Osteocyte (in vitro differentiated cells): Measurements from ENCODE around the gene MYDGF. TPM values are rescaled to one million over a fixed set of nuclear protein-coding genes. Genes with fewer than 3 reads are reported as not detected.
"Not testable (repeated sequence)": the region's sequence is repeated elsewhere in the genome, so short reads cannot be mapped to it uniquely, and the experiment has no call there.

ENCODE experiments used
- DNase-seq: peaks from one replicate; pipeline ENCODE4 v3.0.0; 2021; ENCODE audit warnings: mixed read lengths; ENCODE audit not compliant: unreplicated experiment; ENCODE audit errors: extremely low spot score
- H3K27ac Mint-ChIP-seq: one replicate; pipeline ENCODE4 v1.8.0; 2021; ENCODE audit warnings: mild to moderate bottlenecking, mixed read lengths; ENCODE audit not compliant: unreplicated experiment
- H3K27me3 Mint-ChIP-seq: one replicate; pipeline ENCODE4 v1.8.0; 2021; ENCODE audit warnings: mixed read lengths; ENCODE audit not compliant: unreplicated experiment
- H3K36me3 Mint-ChIP-seq: one replicate; pipeline ENCODE4 v1.8.0; 2021; ENCODE audit warnings: mixed read lengths; ENCODE audit not compliant: unreplicated experiment
- H3K4me1 Mint-ChIP-seq: one replicate; pipeline ENCODE4 v1.8.0; 2021; ENCODE audit warnings: mixed read lengths; ENCODE audit not compliant: unreplicated experiment
- H3K4me3 Mint-ChIP-seq: one replicate; pipeline ENCODE4 v1.8.0; 2021; ENCODE audit warnings: mild to moderate bottlenecking, moderate library complexity, mixed read lengths; ENCODE audit not compliant: unreplicated experiment
- H3K9me3 Mint-ChIP-seq: one replicate; pipeline ENCODE4 v1.8.0; 2021; ENCODE audit warnings: mixed read lengths; ENCODE audit not compliant: unreplicated experiment
- total RNA-seq: library from RNA; stranded (reverse); gene quantifications from 2 replicates; pipeline ENCODE4 v1.2.1, GENCODE V29; 2021
- TF ChIP-seq, protein P1 (sequence below): fragments of 200-600 bp; sonication (generic); IDR thresholded peaks from 2 replicates; pipeline ENCODE4 v1.5.0; 2021; ENCODE audit warnings: antibody characterized with exemption, mild to moderate bottlenecking, moderate library complexity

The MYDGF gene
- total RNA-seq, 1 donor from 2014 or later, result 103 TPM

DNA sequence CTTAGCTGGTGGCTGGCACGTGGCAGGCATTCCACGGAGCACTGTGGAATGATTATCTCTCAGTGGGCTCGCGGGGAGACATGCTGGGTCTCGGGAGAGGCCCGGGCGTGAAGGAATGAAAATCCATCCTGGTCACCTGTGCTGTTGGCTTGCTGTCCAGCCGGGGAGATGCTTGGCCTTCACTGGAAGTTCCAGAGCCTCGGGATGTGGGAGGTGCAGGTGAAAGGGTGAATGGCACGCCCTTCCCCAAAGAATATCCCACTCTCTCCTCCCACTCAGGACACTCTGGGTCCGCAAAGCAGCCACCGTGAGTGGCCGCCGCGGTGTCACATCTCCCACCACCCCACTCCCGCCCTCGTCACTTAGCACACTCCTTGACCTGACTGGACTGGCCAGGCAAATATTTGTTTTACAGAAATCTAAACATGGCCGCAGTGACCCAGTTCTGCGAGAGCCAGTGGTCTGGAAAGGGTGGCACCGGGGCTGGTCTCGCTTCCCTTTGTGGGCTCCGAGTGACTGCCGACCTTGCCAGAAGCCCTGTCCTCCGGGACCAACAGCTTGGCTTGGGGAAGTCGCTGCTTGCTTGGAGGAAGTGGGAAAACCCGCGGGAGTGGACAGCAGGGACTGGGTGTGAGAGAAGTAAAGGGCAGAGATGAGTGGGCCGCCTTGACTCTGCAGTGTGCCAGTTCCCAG is 45.5 kb upstream of the MYDGF start:
- DNase-seq, result no peak
- Mint-ChIP-seq H3K4me1 (peaks cover 60% of the 10 kb centered on the region), H3K36me3 (peaks cover 21% of the 10 kb centered on the region), H3K4me3 (no peak overlapping the region), H3K27me3 (no peaks in the 10 kb centered on the region), H3K9me3 (no peaks in the 10 kb centered on the region), H3K27ac (peak overlapping the region; percentile 18)
- TF ChIP-seq, protein P1, sequence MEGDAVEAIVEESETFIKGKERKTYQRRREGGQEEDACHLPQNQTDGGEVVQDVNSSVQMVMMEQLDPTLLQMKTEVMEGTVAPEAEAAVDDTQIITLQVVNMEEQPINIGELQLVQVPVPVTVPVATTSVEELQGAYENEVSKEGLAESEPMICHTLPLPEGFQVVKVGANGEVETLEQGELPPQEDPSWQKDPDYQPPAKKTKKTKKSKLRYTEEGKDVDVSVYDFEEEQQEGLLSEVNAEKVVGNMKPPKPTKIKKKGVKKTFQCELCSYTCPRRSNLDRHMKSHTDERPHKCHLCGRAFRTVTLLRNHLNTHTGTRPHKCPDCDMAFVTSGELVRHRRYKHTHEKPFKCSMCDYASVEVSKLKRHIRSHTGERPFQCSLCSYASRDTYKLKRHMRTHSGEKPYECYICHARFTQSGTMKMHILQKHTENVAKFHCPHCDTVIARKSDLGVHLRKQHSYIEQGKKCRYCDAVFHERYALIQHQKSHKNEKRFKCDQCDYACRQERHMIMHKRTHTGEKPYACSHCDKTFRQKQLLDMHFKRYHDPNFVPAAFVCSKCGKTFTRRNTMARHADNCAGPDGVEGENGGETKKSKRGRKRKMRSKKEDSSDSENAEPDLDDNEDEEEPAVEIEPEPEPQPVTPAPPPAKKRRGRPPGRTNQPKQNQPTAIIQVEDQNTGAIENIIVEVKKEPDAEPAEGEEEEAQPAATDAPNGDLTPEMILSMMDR, result no peak

DNA sequence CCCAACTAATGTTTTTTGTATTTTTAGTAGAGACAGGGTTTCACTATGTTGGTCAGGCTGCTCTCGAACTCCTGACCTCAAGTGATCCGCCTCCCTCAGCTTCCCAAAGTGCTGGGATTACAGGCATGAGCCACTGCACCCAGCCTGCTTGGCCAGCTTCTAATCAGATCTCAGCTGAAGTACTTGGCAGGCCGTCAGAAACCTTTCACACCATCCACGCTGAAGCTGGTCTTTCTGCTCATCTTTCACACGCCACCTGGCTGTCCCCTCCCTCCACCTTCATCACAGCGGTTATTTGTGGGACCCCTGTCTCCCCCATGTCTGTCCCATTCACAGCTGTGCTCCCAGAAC is 45.0 kb upstream of the MYDGF start:
- H3K27me3 Mint-ChIP-seq, DNase-seq, H3K9me3 Mint-ChIP-seq, H3K4me3 Mint-ChIP-seq: not testable (repeated sequence)
- Mint-ChIP-seq H3K4me1 (peaks cover 66% of the 10 kb centered on the region), H3K36me3 (peaks cover 22% of the 10 kb centered on the region), H3K27ac (peak overlapping the region; percentile 18)

DNA sequence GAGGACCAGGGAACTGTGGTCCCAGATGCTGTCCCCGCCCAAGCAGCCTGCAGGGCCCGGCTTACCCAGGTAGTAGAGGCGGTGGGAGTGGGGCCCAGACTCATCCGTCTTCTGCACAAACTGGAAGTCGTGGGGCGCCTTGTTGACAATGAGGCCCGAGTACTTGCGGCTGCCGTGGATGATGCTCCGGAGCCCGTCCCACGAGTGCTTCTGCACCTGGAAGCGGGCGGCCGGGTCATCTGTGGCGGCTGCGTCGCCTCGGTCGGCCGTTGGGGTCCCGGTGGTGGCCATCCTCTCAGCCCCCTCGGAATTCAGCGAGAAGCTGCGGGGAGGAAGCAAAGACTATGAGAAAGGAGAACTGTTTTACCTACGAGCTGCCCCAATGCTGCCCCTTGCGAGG is 43.9 kb upstream of the MYDGF start:
- Mint-ChIP-seq H3K36me3 (peaks cover 24% of the 10 kb centered on the region), H3K27me3 (no peaks in the 10 kb centered on the region), H3K4me1 (peaks cover 77% of the 10 kb centered on the region), H3K9me3 (no peaks in the 10 kb centered on the region), H3K27ac (peak overlapping the region; percentile 82), H3K4me3 (no peak overlapping the region)
- TF ChIP-seq, protein P1, result no peak
- no peak for DNase-seq

DNA sequence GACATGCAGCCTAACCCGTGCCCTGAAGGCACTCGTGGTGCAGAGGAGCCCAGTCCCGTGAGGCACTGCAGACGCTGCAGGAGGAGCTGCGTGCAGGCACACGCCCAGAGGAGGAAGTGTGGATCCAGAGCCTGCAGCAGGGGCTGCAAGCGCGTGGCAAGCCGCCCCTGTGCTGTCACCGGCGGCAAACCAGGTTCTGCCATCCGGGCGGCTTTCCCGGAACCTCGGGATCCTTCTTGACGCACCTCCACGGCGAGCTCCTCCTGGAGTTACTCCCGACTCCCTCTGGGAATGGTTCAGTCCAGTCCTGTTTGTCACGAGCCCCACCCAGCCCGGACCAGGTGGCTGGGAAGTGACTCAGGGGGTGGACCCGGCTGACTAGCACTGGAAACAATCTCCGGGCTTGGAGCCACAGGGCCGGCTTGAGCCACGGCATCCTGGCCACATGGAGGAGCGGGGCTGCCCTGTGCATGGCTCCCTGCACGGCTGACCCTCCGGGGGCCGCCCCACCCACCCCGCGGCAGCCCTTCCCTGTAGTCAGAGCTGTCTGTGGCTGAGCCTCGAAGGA is 43.3 kb upstream of the MYDGF start:
- Mint-ChIP-seq H3K27ac (peak overlapping the region; percentile 82), H3K9me3 (no peaks in the 10 kb centered on the region), H3K4me3 (no peak overlapping the region), H3K27me3 (no peaks in the 10 kb centered on the region), H3K4me1 (peaks cover 77% of the 10 kb centered on the region), H3K36me3 (peaks cover 25% of the 10 kb centered on the region)
- TF ChIP-seq, protein P1, result no peak
- peak; percentile 90 for DNase-seq

DNA sequence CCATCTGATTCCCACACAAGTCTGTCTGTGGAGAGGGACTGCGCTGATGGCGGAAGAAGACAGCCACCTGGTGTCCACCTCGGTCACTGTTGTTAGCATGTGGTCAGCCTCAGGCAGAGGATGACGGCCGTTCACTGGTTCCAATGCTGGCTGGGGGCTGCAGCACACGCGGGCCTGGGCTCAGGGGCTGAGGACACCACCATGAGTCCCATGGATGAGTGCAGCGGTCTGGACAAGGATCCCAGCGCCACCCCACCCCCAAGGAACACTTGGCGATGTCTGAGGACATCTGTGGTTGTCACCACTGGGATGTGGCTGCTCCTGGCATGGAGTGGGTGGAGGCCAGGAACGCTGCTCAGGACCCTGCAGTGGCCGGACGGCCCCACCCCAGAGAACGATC is 42.6 kb upstream of the MYDGF start:
- peaks cover 28% of the 10 kb centered on the region for H3K36me3 Mint-ChIP-seq

More for the DNA sequence above, 42.6 kb upstream of the MYDGF start:
- no peak for DNase-seq
- no peak overlapping the region for H3K4me3 Mint-ChIP-seq
- H3K9me3 Mint-ChIP-seq, result no peaks in the 10 kb centered on the region
- H3K27me3 Mint-ChIP-seq, result no peaks in the 10 kb centered on the region
- TF ChIP-seq, protein P1, result no peak
- H3K4me1 Mint-ChIP-seq, result peaks cover 77% of the 10 kb centered on the region
- peak overlapping the region; percentile 82 for H3K27ac Mint-ChIP-seq
